Keratinocyte (primary cell): ENCODE data around the gene DDR2. TPM values are rescaled to one million over a fixed set of nuclear protein-coding genes. Genes with fewer than 3 reads are reported as not detected.

ENCODE experiments used
- DNase-seq: peaks from one replicate; pipeline ENCODE4 v3.0.0-alpha.2; 2011; ENCODE audit warnings: low read depth, missing footprints, low spot score
- FAIRE-seq: peaks from 2 replicates; lab custom pipeline; 2011; peaks lifted over from hg19 to GRCh38; lab: Jason Lieb, UNC
- H2AFZ ChIP-seq: 2 replicates; pipeline ENCODE4 v1.6.0; 2012; ENCODE audit warnings: low read length, control low read depth, inconsistent platforms; ENCODE audit not compliant: control insufficient read depth
- H3K27ac ChIP-seq: 2 replicates; pipeline ENCODE4 v1.5.1; 2011; ENCODE audit warnings: low read length; ENCODE audit not compliant: control insufficient read depth, insufficient read depth
- H3K27me3 ChIP-seq: 3 replicates; pipeline ENCODE4 v1.6.0; 2011; ENCODE audit warnings: low read length; ENCODE audit not compliant: control insufficient read depth, insufficient read depth; ENCODE audit errors: extremely low read depth
- H3K36me3 ChIP-seq, 2 experiments: 2 replicates in 1 of 2; 3 replicates in 1 of 2; pipeline ENCODE4 v1.5.1; 2011; ENCODE audit warnings: low read length in 2 of 2, mild to moderate bottlenecking in 1 of 2; ENCODE audit not compliant: control insufficient read depth in 2 of 2, insufficient read depth in 2 of 2; ENCODE audit errors: extremely low read depth in 1 of 2
- H3K4me1 ChIP-seq: 3 replicates; pipeline ENCODE4 v1.5.1; 2011; ENCODE audit warnings: low read length; ENCODE audit not compliant: control insufficient read depth, insufficient read depth; ENCODE audit errors: extremely low read depth
- H3K4me2 ChIP-seq: 3 replicates; pipeline ENCODE4 v1.6.0; 2011; ENCODE audit warnings: low read depth, low read length; ENCODE audit not compliant: control insufficient read depth, insufficient read depth; ENCODE audit errors: extremely low read depth
- H3K4me3 ChIP-seq, 3 experiments: fragments of 200-600 bp in 1 of 3; sonication (generic) in 1 of 3; 2 replicates in 2 of 3; 3 replicates in 1 of 3; pipeline ENCODE4 v1.5.1; 2011 to 2016; ENCODE audit warnings: low read length in 3 of 3, mild to moderate bottlenecking in 3 of 3, control low read depth in 2 of 3, inconsistent platforms in 1 of 3, low read depth in 1 of 3, mixed read lengths in 1 of 3, mixed run types in 1 of 3, moderate library complexity in 1 of 3; ENCODE audit not compliant: control insufficient read depth in 2 of 3, insufficient read depth in 2 of 3; ENCODE audit errors: extremely low read depth in 1 of 3
- H3K79me2 ChIP-seq: 2 replicates; pipeline ENCODE4 v1.6.0; 2012; ENCODE audit warnings: low read length; ENCODE audit not compliant: control insufficient read depth, insufficient read depth
- H3K9ac ChIP-seq: 3 replicates; pipeline ENCODE4 v1.6.0; 2011; ENCODE audit warnings: low read length; ENCODE audit not compliant: control insufficient read depth, insufficient read depth; ENCODE audit errors: extremely low read depth
- H3K9me1 ChIP-seq: 3 replicates; pipeline ENCODE4 v1.6.0; 2011; ENCODE audit warnings: low read length; ENCODE audit not compliant: control insufficient read depth, insufficient read depth; ENCODE audit errors: extremely low read depth
- H3K9me3 ChIP-seq: 2 replicates; pipeline ENCODE4 v1.5.1; 2012; ENCODE audit warnings: low read depth, low read length; ENCODE audit not compliant: control insufficient read depth
- H4K20me1 ChIP-seq: 3 replicates; pipeline ENCODE4 v1.6.0; 2011; ENCODE audit warnings: low read length; ENCODE audit not compliant: control insufficient read depth, insufficient read depth; ENCODE audit errors: extremely low read depth
- CTCF ChIP-seq, 3 experiments: IDR thresholded peaks in 1 of 3; conservative IDR thresholded peaks in 1 of 3; optimal IDR thresholded peaks in 1 of 3; 2 replicates in 2 of 3; 3 replicates in 1 of 3; pipeline versions ENCODE3 to v1.5.1; 2011; ENCODE audit warnings: low read length in 3 of 3, mild to moderate bottlenecking in 3 of 3, moderate library complexity in 2 of 3, control low read depth in 1 of 3, inconsistent platforms in 1 of 3; ENCODE audit not compliant: insufficient read depth in 2 of 3; ENCODE audit errors: extremely low read depth in 1 of 3
- EZH2 ChIP-seq: IDR thresholded peaks from one replicate; pipeline ENCODE4 v1.6.1; 2012; ENCODE audit warnings: inconsistent platforms, mild to moderate bottlenecking, low read length, moderate library complexity
- dilution Hi-C: fragments of 300-500 bp; cut with MboI; formaldehyde crosslinking; loops from one replicate; pipeline ENCODE4 v1.7.0; 2020; ENCODE audit warnings: low sequenced_read_pairs; ENCODE audit not compliant: extremely low pct_ligation_motif_present
- polyA plus RNA-seq, 5 experiments: library from polyadenylated mRNA; depleted of rRNA in 3 of 5; stranded (reverse) in 3 of 5; stranded (forward) in 1 of 5; unstranded in 1 of 5; fragments of >200 nt; gene quantifications; 1 replicate in 1 of 5; 2 replicates in 3 of 5; 3 replicates in 1 of 5; pipeline versions ENCODE4 v1.2.1 to v1.2.3, GENCODE V29; 2011 to 2012; ENCODE audit warnings: missing spikeins in 2 of 5, low read depth in 1 of 5, low replicate concordance in 1 of 5

Gene DDR2
- polyA plus RNA-seq, 1 donor (not counting 4 experiments of a cell fraction or from before 2014, with no cell fraction given) = 0.39 TPM

DNA sequence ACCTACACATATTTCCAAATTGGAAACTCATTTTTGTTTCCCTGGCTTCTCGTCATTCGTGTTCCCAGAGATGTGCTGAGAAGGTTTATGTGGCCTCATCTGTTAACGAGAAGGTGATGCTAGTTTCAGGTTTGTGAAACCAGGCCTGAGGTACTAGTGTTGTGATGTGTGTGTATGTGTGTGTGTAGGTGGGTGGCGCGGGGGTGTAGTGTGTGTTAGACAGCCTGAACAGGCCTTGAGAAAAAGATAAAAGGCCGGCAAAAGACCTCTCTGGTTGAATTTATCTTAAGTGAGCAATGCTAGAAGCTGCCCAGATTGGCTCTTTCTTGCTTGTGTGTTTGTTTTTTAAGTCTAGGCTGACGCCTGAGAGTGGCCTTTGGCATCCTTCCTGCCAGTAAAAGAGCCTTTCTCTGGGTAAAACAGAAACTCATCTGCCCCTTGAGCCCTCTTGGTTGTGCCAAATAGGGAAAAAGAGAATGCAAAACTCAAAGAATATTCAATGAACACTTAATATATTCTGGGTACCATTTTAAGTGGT, 92.4 kb downstream of the DDR2 start:
- no peak for TF ChIP-seq EZH2
- TF ChIP-seq CTCF (optimal IDR thresholded peaks at IDR 0.05 in 1 of 3, IDR thresholded peaks at IDR 0.05 in 1 of 3, conservative IDR thresholded peaks at IDR 0.05 in 1 of 3; ENCODE audit: extremely low read depth in 1 of 3, insufficient read depth in 2 of 3, low read length in 3 of 3) = no peak
- H3K9ac ChIP-seq = no peak overlapping the region
- H3K27me3 ChIP-seq = no peaks in the 10 kb centered on the region
- H3K79me2 ChIP-seq = no peaks in the 10 kb centered on the region
- H3K4me1 ChIP-seq = no peaks in the 10 kb centered on the region
- no peak overlapping the region for H3K4me2 ChIP-seq
- no peaks in the 10 kb centered on the region for H3K36me3 ChIP-seq
- H3K9me1 ChIP-seq = no peaks in the 10 kb centered on the region
- H3K9me3 ChIP-seq = no peaks in the 10 kb centered on the region
- no peak for DNase-seq
- H3K4me3 ChIP-seq = no peak overlapping the region
- H4K20me1 ChIP-seq = no peaks in the 10 kb centered on the region
- FAIRE-seq = no peak
- no peak overlapping the region for H3K27ac ChIP-seq
- H2AFZ ChIP-seq = no peak overlapping the region
- dilution Hi-C loops = no loop called here

DNA sequence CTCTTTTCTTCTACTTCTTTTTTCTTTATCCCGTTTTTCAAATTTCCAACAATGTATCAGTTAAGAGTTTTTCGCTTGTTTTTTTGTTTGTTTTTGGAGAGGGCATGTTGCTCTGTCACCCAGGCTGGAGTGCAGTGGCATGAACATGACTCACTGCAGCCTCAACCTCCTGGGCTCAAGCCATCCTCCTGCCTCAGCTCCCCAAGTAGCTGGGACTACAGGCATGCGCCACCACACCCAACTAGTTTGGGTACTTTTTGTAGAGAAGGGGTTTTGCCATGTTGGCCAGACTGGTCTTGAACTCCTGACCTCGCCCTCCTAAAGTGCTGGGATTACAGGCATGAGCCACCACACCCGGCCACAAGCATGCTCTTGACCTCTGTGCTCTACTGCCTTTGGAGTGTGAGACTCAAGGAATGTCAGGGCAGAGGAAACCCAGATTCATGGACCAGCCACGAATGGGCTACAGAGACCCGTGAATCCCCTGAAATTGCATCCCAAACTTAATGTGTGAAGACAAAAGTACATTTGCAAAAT, 93.1 kb downstream of the DDR2 start:
- TF ChIP-seq CTCF (optimal IDR thresholded peaks at IDR 0.05 in 1 of 3, IDR thresholded peaks at IDR 0.05 in 1 of 3, conservative IDR thresholded peaks at IDR 0.05 in 1 of 3; ENCODE audit: extremely low read depth in 1 of 3, insufficient read depth in 2 of 3, low read length in 3 of 3) (no peak), EZH2 (no peak)
- no peak overlapping the region for H3K9ac ChIP-seq
- no peak overlapping the region for H2AFZ ChIP-seq
- H3K27ac ChIP-seq = no peak overlapping the region
- dilution Hi-C loops = no loop called here
- H3K9me1 ChIP-seq = no peaks in the 10 kb centered on the region
- DNase-seq = no peak
- no peak overlapping the region for H3K4me2 ChIP-seq
- no peak for FAIRE-seq
- no peaks in the 10 kb centered on the region for H3K27me3 ChIP-seq
- no peak overlapping the region for H3K4me3 ChIP-seq
- no peaks in the 10 kb centered on the region for H3K36me3 ChIP-seq
- no peaks in the 10 kb centered on the region for H4K20me1 ChIP-seq
- H3K79me2 ChIP-seq = no peaks in the 10 kb centered on the region
- no peaks in the 10 kb centered on the region for H3K4me1 ChIP-seq
- no peaks in the 10 kb centered on the region for H3K9me3 ChIP-seq
